HepG2 (cell line): ENCODE data around the gene NUP214. TPM values are rescaled to one million over a fixed set of nuclear protein-coding genes. Genes with fewer than 3 reads are reported as not detected.
"Not testable (repeated sequence)": the region's sequence is repeated elsewhere in the genome, so short reads cannot be mapped to it uniquely, and the experiment has no call there.

Experiments used
- ATAC-seq: fragments of 200-7000 bp; cut with Tn5 transposase; 3 replicates; pipeline ENCODE4 v1.9.1; 2020; ENCODE audit warnings: mild to moderate bottlenecking, moderate library complexity
- BruUV-seq: library from RNA; stranded (reverse); fragments of 400-500 nt; replicated peaks from 2 replicates; lab custom pipeline; 2021; lab: Mats Ljungman, UMichigan
- CTCF ChIA-PET: fragments of 300-600 bp; formaldehyde crosslinking; extraction: SDS; loops from one replicate; lab custom pipeline; 2021; ENCODE audit warnings: low total read pairs, inconsistent platforms, low intra/inter-chr PET ratio; lab: Yijun Ruan, JAX
- POLR2A ChIA-PET: fragments of 350-600 bp; sonication (Branson Sonifier 250); formaldehyde crosslinking; loops from one replicate; lab custom pipeline; 2020; ENCODE audit warnings: antibody characterized with exemption, inconsistent platforms; lab: Yijun Ruan, JAX
- DNase-seq: peaks from one replicate; pipeline ENCODE4 v3.0.0-alpha.2; 2015; ENCODE audit warnings: low spot score
- FAIRE-seq: peaks from 3 replicates; lab custom pipeline; 2011; peaks lifted over from hg19 to GRCh38; lab: Jason Lieb, UNC
- H2AFZ ChIP-seq: one replicate; pipeline ENCODE4 v1.6.1; 2011; ENCODE audit warnings: low read length, inconsistent platforms
- H3K27ac ChIP-seq: fragments of 300-600 bp; 3 replicates; pipeline ENCODE4 v1.8.0; 2011; ENCODE audit warnings: mixed run types, mild to moderate bottlenecking, mixed read lengths, low read length, inconsistent platforms; ENCODE audit not compliant: insufficient read depth; ENCODE audit errors: extremely low read length
- H3K27me3 ChIP-seq, 2 experiments: fragments of 200-600 bp in 1 of 2; 2 replicates in 1 of 2; 3 replicates in 1 of 2; pipeline versions ENCODE4 v1.6.0 to v1.8.0; 2011; ENCODE audit warnings: low read length in 2 of 2, mild to moderate bottlenecking in 2 of 2, moderate library complexity in 2 of 2, inconsistent platforms in 1 of 2; ENCODE audit not compliant: insufficient read depth in 2 of 2, control insufficient read depth in 1 of 2
- H3K36me3 ChIP-seq, 2 experiments: fragments of 200-600 bp in 1 of 2; replicated peaks in 1 of 2; 2 replicates in 1 of 2; 3 replicates in 1 of 2; pipeline versions ENCODE4 v1.5.1 to v1.8.0; 2011; ENCODE audit warnings: low read length in 2 of 2, inconsistent platforms in 1 of 2; ENCODE audit not compliant: insufficient read depth in 2 of 2, control insufficient read depth in 1 of 2
- H3K4me1 ChIP-seq: 2 replicates; pipeline ENCODE4 v1.5.1; 2012; ENCODE audit warnings: low read length, inconsistent platforms; ENCODE audit not compliant: insufficient read depth
- H3K4me2 ChIP-seq: 2 replicates; pipeline ENCODE4 v1.6.0; 2011; ENCODE audit warnings: low read depth, low read length, inconsistent platforms
- H3K4me3 ChIP-seq, 3 experiments: fragments of 200-600 bp in 1 of 3; sonication (generic), shearing (Covaris generic) in 1 of 3; replicated peaks in 1 of 3; 2 replicates each; pipeline ENCODE4 v1.5.1; 2011 to 2016; ENCODE audit warnings: low read length in 3 of 3, inconsistent platforms in 2 of 3, low read depth in 2 of 3, mild to moderate bottlenecking in 2 of 3, control low read depth in 1 of 3, mixed read lengths in 1 of 3; ENCODE audit not compliant: insufficient read depth in 1 of 3
- H3K79me2 ChIP-seq: one replicate; pipeline ENCODE4 v1.6.1; 2011; ENCODE audit warnings: low read length, inconsistent platforms; ENCODE audit not compliant: insufficient read depth
- H3K9ac ChIP-seq: 2 replicates; pipeline ENCODE4 v1.6.0; 2011; ENCODE audit warnings: mild to moderate bottlenecking, low read depth, low read length, inconsistent platforms; ENCODE audit not compliant: insufficient read depth
- H3K9me3 ChIP-seq: 2 replicates; pipeline ENCODE4 v1.5.1; 2012; ENCODE audit warnings: mild to moderate bottlenecking, low read length
- H4K20me1 ChIP-seq: 2 replicates; pipeline ENCODE4 v1.6.0; 2011; ENCODE audit warnings: inconsistent platforms, mild to moderate bottlenecking, low read length, moderate library complexity; ENCODE audit not compliant: insufficient read depth
- DMAP1 ChIP-seq: IDR thresholded peaks from 2 replicates; pipeline ENCODE4 v1.6.1; 2016
- FOXA1 ChIP-seq, 2 experiments: fragments of 450-650 bp in 1 of 2; sonication (generic) in 1 of 2; formaldehyde crosslinking in 1 of 2; IDR thresholded peaks; 2 replicates each; pipeline versions ENCODE4 v1.4.0 to v1.6.1; 2016 to 2020; ENCODE audit warnings: missing genetic modification reagents in 1 of 2
- ZNF296 ChIP-seq: sonication (generic); formaldehyde crosslinking; conservative IDR thresholded peaks from 2 replicates; pipeline ENCODE4 v1.5.0; 2020; ENCODE audit warnings: mild to moderate bottlenecking, missing genetic modification reagents
- WGBS: methylation state at CpG from one replicate; pipeline ENCODE4 v1.1.6; 2017; ENCODE audit warnings: low lambda C conversion rate; 5-methylcytosine and 5-hydroxymethylcytosine counted together
- in situ Hi-C: cut with HindIII; loops from 2 replicates; pipeline ENCODE4 v1.10.0; 2017; ENCODE audit warnings: low pct_unique_long_range_greater_than_20kb; ENCODE audit not compliant: extremely low pct_ligation_motif_present
- intact Hi-C: fragments of 100-400 bp; cut with micrococcal nuclease; formaldehyde crosslinking; loops from one replicate; pipeline ENCODE4 v1.10.0; 2022; ENCODE audit not compliant: unreplicated experiment
- polyA plus RNA-seq, 8 experiments: library from polyadenylated mRNA; depleted of rRNA in 3 of 8; stranded (reverse) in 7 of 8; unstranded in 1 of 8; fragments of >200 nt; fragmentation: Illumina TruSeq in 4 of 8; extraction: Trizol in 4 of 8; gene quantifications; 2 replicates each; pipeline versions ENCODE4 v1.2.1 to v1.2.3, GENCODE V29; 2011 to 2016; ENCODE audit warnings: low read depth in 4 of 8, missing spikeins in 1 of 8, mixed read lengths in 1 of 8; ENCODE audit not compliant: insufficient read depth in 1 of 8
- total RNA-seq, 5 experiments: library from RNA; depleted of rRNA; stranded (reverse); fragments of >200 nt; fragmentation: Illumina TruSeq; extraction: Trizol; gene quantifications; 2 replicates each; pipeline ENCODE4 v1.2.3, GENCODE V29; 2016; ENCODE audit warnings: low read depth in 1 of 5

NUP214 gene
- total and polyA plus RNA-seq, 2 of the 13 experiments (the other 11 are each of a cell fraction or from before 2014, with no cell fraction given): 8.4 to 16.0 TPM

DNA sequence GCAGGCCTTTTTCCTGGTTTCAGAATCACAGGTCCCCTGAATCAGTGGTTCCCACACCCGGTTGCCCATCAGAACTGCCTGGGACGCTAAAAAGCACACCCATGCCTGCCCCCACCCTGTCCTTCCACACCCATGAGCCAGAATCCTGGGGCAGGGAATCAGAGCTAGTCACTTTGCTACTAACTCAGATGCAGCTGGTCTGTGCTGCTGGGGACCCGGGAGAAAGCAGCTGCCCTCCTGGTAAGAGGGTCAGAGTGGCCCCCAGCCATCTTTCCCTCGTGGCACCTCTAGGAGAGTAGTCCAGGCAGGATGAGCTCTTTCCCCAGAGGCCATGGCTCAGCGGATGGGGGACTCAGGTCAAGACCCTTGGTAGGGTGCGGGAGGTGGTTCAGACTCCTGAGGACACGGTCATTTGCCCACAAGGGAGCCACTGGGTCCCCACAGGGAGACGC, 11.3 kb upstream of the NUP214 start:
- H3K27ac ChIP-seq: no peak overlapping the region
- ChIA-PET POLR2A (no interaction called here), CTCF (no interaction called here)
- FAIRE-seq (no peak), DNase-seq (no peak), ATAC-seq (no peak)
- TF ChIP-seq ZNF296 (CRISPR knock-in tag): no peak
- TF ChIP-seq FOXA1 (IDR thresholded peaks at IDR 0.05): no peak
- TF ChIP-seq FOXA1 (CRISPR knock-in tag; IDR thresholded peaks at IDR 0.05): no peak
- TF ChIP-seq DMAP1 (CRISPR knock-in tag): no peak
- in situ Hi-C loops: no loop called here
- peaks cover 0 to 1% of the 10 kb centered on the region in 2 experiments; a peak in 1 of 5 replicates for H3K36me3 ChIP-seq
- peaks cover 17% of the 10 kb centered on the region for H3K4me1 ChIP-seq
- intact Hi-C loops: no loop called here
- H3K27me3 ChIP-seq: peaks cover 0 to 3% of the 10 kb centered on the region in 2 experiments; a peak in 1 of 5 replicates
- no peaks in the 10 kb centered on the region for H4K20me1 ChIP-seq
- no peak overlapping the region for H3K9ac ChIP-seq
- no peak overlapping the region for H2AFZ ChIP-seq
- H3K79me2 ChIP-seq: no peaks in the 10 kb centered on the region
- no peak overlapping the region for H3K4me2 ChIP-seq
- H3K4me3 ChIP-seq: no peak overlapping the region
- BruUV-seq: no TSS peak
- no peaks in the 10 kb centered on the region for H3K9me3 ChIP-seq
- 88% methylated on average over 6 of the region's 8 CpGs for WGBS

DNA sequence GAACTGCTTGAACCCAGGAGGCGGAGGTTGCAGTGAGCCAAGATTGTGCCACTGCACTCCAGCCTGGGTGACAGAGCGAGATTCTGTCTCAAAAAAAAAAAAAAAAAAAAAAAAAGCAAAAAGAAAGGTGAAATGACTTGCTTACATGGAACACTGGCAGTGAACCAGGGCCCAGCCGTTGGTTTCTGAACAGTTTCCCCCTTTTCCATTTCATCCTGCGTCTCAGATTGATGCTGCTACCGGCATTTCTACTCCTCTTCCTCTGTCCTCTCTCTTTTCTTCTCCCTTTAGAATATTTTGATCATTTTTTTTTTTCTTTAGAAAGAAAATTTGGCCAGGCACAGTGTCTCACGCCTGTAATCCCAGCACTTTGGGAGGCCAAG, 10.0 kb upstream of the NUP214 start:
- in situ Hi-C loops, H4K20me1 ChIP-seq, H3K9ac ChIP-seq, H3K4me2 ChIP-seq, FAIRE-seq, H3K4me3 ChIP-seq, H3K27me3 ChIP-seq, H3K9me3 ChIP-seq, DNase-seq, intact Hi-C loops, H3K27ac ChIP-seq, H2AFZ ChIP-seq, ATAC-seq, CTCF ChIA-PET, H3K79me2 ChIP-seq, BruUV-seq, H3K36me3 ChIP-seq, POLR2A ChIA-PET: not testable (repeated sequence)
- peaks cover 17% of the 10 kb centered on the region for H3K4me1 ChIP-seq
- 97% methylated on average over 6 of the region's 6 CpGs for WGBS
